HCT116 (cell line): Measurements from ENCODE around the gene GFPT1. TPM values are rescaled to one million over a fixed set of nuclear protein-coding genes. Genes with fewer than 3 reads are reported as not detected.

ENCODE experiments used
- ATAC-seq: fragments of 200-7000 bp; cut with Tn5 transposase; 2 replicates; pipeline ENCODE4 v1.9.1; 2020; ENCODE audit warnings: mild to moderate bottlenecking, moderate library complexity
- BruUV-seq: library from RNA; stranded (reverse); fragments of 400-500 nt; replicated peaks from 2 replicates; lab custom pipeline; 2021; lab: Mats Ljungman, UMichigan
- CTCF ChIA-PET: fragments of 300-600 bp; sonication (Branson Sonifier 250); formaldehyde crosslinking; loops from one replicate; lab custom pipeline; 2021; ENCODE audit warnings: antibody characterized with exemption; lab: Charles Lee
- POLR2A ChIA-PET: fragments of 300-600, 350-600 bp; sonication (Branson Sonifier 250); formaldehyde crosslinking; loops from one replicate; lab custom pipeline; 2021; ENCODE audit warnings: antibody characterized with exemption; lab: Charles Lee
- RAD21 ChIA-PET, 2 experiments: fragments of 300-600 bp; sonication (Branson Sonifier 250); formaldehyde crosslinking; loops; one replicate each; lab custom pipeline; 2023; ENCODE audit warnings: low total read pairs in 2 of 2; ENCODE audit not compliant: uncharacterized antibody in 2 of 2, unreplicated experiment in 2 of 2, low non-redundant PET in 1 of 2; lab: Charles Lee
- DNase-seq: peaks from one replicate; pipeline ENCODE4 v3.0.0-alpha.2; 2010; ENCODE audit warnings: low read depth, low spot score
- H2AFZ ChIP-seq: fragments of 200-600 bp; shearing (Covaris generic), sonication (generic); 2 replicates; pipeline ENCODE4 v1.6.1; 2017; ENCODE audit warnings: low read depth, mixed run types, mixed read lengths, antibody characterized with exemption, low read length; ENCODE audit not compliant: poor library complexity, severe bottlenecking
- H3K27ac ChIP-seq: 2 replicates; pipeline ENCODE4 v1.5.1; 2012; ENCODE audit warnings: low read depth, low read length
- H3K27me3 ChIP-seq: fragments of 200-600 bp; sonication (generic); 2 replicates; pipeline ENCODE4 v1.6.1; 2016; ENCODE audit warnings: mixed run types, low read length, mixed read lengths; ENCODE audit not compliant: insufficient read depth
- H3K36me3 ChIP-seq, 2 experiments: fragments of 200-500 bp in 1 of 2; fragments of 200-600 bp in 1 of 2; sonication (Bioruptor generic) in 1 of 2; sonication (generic) in 1 of 2; 2 replicates each; pipeline versions ENCODE4 v1.5.1 to v1.6.1; 2014 to 2016; ENCODE audit warnings: low read length in 2 of 2, inconsistent platforms in 1 of 2, mixed read lengths in 1 of 2, mixed run types in 1 of 2; ENCODE audit not compliant: insufficient read depth in 2 of 2, control insufficient read depth in 1 of 2
- H3K4me1 ChIP-seq, 2 experiments: fragments of 200-600 bp in 1 of 2; sonication (generic) in 1 of 2; 2 replicates each; pipeline versions ENCODE4 v1.5.1 to v1.6.1; 2012 to 2017; ENCODE audit warnings: low read length in 2 of 2, inconsistent platforms in 1 of 2, mild to moderate bottlenecking in 1 of 2, mixed read lengths in 1 of 2, mixed run types in 1 of 2, moderate library complexity in 1 of 2; ENCODE audit not compliant: insufficient read depth in 2 of 2, control insufficient read depth in 1 of 2
- H3K4me2 ChIP-seq: fragments of 200-600 bp; sonication (generic); 2 replicates; pipeline ENCODE4 v1.6.1; 2017; ENCODE audit warnings: mixed run types, low read length, mixed read lengths
- H3K4me3 ChIP-seq, 2 experiments: fragments of 200-600 bp in 1 of 2; sonication (generic) in 1 of 2; replicated peaks in 1 of 2; 2 replicates each; pipeline ENCODE4 v1.5.1; 2011 to 2016; ENCODE audit warnings: low read length in 2 of 2, control low read depth in 1 of 2, low read depth in 1 of 2, mild to moderate bottlenecking in 1 of 2, mixed read lengths in 1 of 2, mixed run types in 1 of 2
- H3K79me2 ChIP-seq: fragments of 200-600 bp; sonication (generic); 2 replicates; pipeline ENCODE4 v1.6.1; 2017; ENCODE audit warnings: mild to moderate bottlenecking, mixed run types, low read length, moderate library complexity, mixed read lengths; ENCODE audit not compliant: insufficient read depth
- H3K9ac ChIP-seq: fragments of 200-600 bp; sonication (generic); 2 replicates; pipeline ENCODE4 v1.6.1; 2016; ENCODE audit warnings: low read length, mixed read lengths
- H3K9me2 ChIP-seq: fragments of 200-600 bp; sonication (generic), shearing (Covaris generic); 2 replicates; pipeline ENCODE4 v1.6.1; 2017; ENCODE audit warnings: mixed run types, mild to moderate bottlenecking, moderate library complexity; ENCODE audit not compliant: insufficient read depth
- H3K9me3 ChIP-seq, 2 experiments: fragments of 200-500 bp in 1 of 2; fragments of 200-600 bp in 1 of 2; sonication (Bioruptor generic) in 1 of 2; sonication (generic) in 1 of 2; 2 replicates each; pipeline ENCODE4 v1.6.1; 2014 to 2017; ENCODE audit warnings: low read length in 2 of 2, mixed read lengths in 2 of 2, inconsistent platforms in 1 of 2, low read depth in 1 of 2, mild to moderate bottlenecking in 1 of 2, mixed run types in 1 of 2, moderate library complexity in 1 of 2; ENCODE audit not compliant: control insufficient read depth in 1 of 2, insufficient read depth in 1 of 2
- H4K20me1 ChIP-seq: fragments of 200-600 bp; sonication (generic), shearing (Covaris generic); 2 replicates; pipeline ENCODE4 v1.6.1; 2017; ENCODE audit warnings: mixed run types, mild to moderate bottlenecking, moderate library complexity; ENCODE audit not compliant: insufficient read depth
- ELF1 ChIP-seq: IDR thresholded peaks from 2 replicates; pipeline ENCODE4 v1.6.1; 2012; ENCODE audit warnings: low read depth, borderline replicate concordance
- JUND ChIP-seq: IDR thresholded peaks from 2 replicates; pipeline ENCODE4 v1.6.1; 2012
- SP1 ChIP-seq: IDR thresholded peaks from 2 replicates; pipeline ENCODE4 v1.6.1; 2012; ENCODE audit warnings: low read depth
- SRF ChIP-seq: IDR thresholded peaks from 2 replicates; pipeline ENCODE4 v1.6.1; 2012; ENCODE audit warnings: low read depth
- intact Hi-C: fragments of 100-400 bp; cut with micrococcal nuclease; formaldehyde crosslinking; loops from 2 replicates; pipeline ENCODE4 v1.10.0; 2022
- total RNA-seq: library from RNA; stranded (reverse); gene quantifications from one replicate; pipeline ENCODE4 v1.2.1, GENCODE V29; 2021; ENCODE audit not compliant: unreplicated experiment
- TF ChIP-seq, protein P1 (sequence below), 3 experiments: fragments of 200-600 bp in 1 of 3; sonication (generic) in 1 of 3; IDR thresholded peaks in 2 of 3; conservative IDR thresholded peaks in 1 of 3; 2 replicates each; pipeline ENCODE4 v1.5.1; 2012 to 2017; ENCODE audit warnings: low read depth in 2 of 3, low read length in 2 of 3, antibody characterized with exemption in 1 of 3, borderline replicate concordance in 1 of 3, control low read depth in 1 of 3, mild to moderate bottlenecking in 1 of 3, mixed read lengths in 1 of 3, mixed run types in 1 of 3, moderate library complexity in 1 of 3; ENCODE audit not compliant: insufficient read depth in 1 of 3
- TF ChIP-seq, protein P2 (sequence below): IDR thresholded peaks from 2 replicates; pipeline ENCODE4 v1.6.1; 2012

Gene GFPT1
- total RNA-seq, 1 experiment from 2014 or later, result 62.4 TPM

- no TSS peak for BruUV-seq
- RAD21 ChIA-PET, result no interaction called here
- no peaks in the 10 kb centered on the region for H4K20me1 ChIP-seq
- DNase-seq (no peak), ATAC-seq (no peak)
- no peak overlapping the region for H3K27ac ChIP-seq
- no peak overlapping the region for H3K4me2 ChIP-seq
- H3K27me3 ChIP-seq, result no peaks in the 10 kb centered on the region
- H3K9ac ChIP-seq, result no peak overlapping the region
- H3K36me3 ChIP-seq, result peaks cover 0 to 11% of the 10 kb centered on the region in 2 experiments; a peak in 2 of 4 replicates
- no peaks in the 10 kb centered on the region for H3K9me3 ChIP-seq
- no peak overlapping the region for H2AFZ ChIP-seq
- POLR2A ChIA-PET, result no interaction called here
- H3K9me2 ChIP-seq, result no peaks in the 10 kb centered on the region
- TF ChIP-seq SRF (no peak), JUND (no peak), ELF1 (no peak)
- TF ChIP-seq, protein P1, sequence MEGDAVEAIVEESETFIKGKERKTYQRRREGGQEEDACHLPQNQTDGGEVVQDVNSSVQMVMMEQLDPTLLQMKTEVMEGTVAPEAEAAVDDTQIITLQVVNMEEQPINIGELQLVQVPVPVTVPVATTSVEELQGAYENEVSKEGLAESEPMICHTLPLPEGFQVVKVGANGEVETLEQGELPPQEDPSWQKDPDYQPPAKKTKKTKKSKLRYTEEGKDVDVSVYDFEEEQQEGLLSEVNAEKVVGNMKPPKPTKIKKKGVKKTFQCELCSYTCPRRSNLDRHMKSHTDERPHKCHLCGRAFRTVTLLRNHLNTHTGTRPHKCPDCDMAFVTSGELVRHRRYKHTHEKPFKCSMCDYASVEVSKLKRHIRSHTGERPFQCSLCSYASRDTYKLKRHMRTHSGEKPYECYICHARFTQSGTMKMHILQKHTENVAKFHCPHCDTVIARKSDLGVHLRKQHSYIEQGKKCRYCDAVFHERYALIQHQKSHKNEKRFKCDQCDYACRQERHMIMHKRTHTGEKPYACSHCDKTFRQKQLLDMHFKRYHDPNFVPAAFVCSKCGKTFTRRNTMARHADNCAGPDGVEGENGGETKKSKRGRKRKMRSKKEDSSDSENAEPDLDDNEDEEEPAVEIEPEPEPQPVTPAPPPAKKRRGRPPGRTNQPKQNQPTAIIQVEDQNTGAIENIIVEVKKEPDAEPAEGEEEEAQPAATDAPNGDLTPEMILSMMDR (IDR thresholded peaks at IDR 0.05 in 2 of 3, conservative IDR thresholded peaks at IDR 0.05 in 1 of 3; ENCODE audit: borderline replicate concordance in 1 of 3, insufficient read depth in 1 of 3, low read depth in 2 of 3, low read length in 2 of 3), result no peak
- TF ChIP-seq, protein P2, sequence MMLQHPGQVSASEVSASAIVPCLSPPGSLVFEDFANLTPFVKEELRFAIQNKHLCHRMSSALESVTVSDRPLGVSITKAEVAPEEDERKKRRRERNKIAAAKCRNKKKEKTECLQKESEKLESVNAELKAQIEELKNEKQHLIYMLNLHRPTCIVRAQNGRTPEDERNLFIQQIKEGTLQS, result no peak
- TF ChIP-seq, all 23 proteins: peak for 0
- H3K4me1 ChIP-seq, result no peaks in the 10 kb centered on the region
- intact Hi-C loops, result no loop called here
- CTCF ChIA-PET, result no interaction called here
- H3K4me3 ChIP-seq, result no peak overlapping the region
- no peaks in the 10 kb centered on the region for H3K79me2 ChIP-seq
Observed at GRCh38 chr2:69411120-69411519, 24.1 kb upstream of the GFPT1 start.

- no peaks in the 10 kb centered on the region for H3K36me3 ChIP-seq
- H3K9me2 ChIP-seq, result no peaks in the 10 kb centered on the region
- no peak for ATAC-seq
- no peaks in the 10 kb centered on the region for H3K79me2 ChIP-seq
- DNase-seq, result no peak
- TF ChIP-seq SP1, result no peak
- intact Hi-C loops, result no loop called here
- no peak overlapping the region for H3K4me3 ChIP-seq
- H3K9me3 ChIP-seq, result no peaks in the 10 kb centered on the region
- no peak overlapping the region for H3K9ac ChIP-seq
- H3K27ac ChIP-seq, result no peak overlapping the region
- no peak overlapping the region for H2AFZ ChIP-seq
- POLR2A ChIA-PET, result no interaction called here
- no peak overlapping the region for H3K4me2 ChIP-seq
- no peaks in the 10 kb centered on the region for H4K20me1 ChIP-seq
- CTCF ChIA-PET, result no interaction called here
- no TSS peak for BruUV-seq
- RAD21 ChIA-PET, result no interaction called here
- H3K4me1 ChIP-seq, result no peaks in the 10 kb centered on the region
- H3K27me3 ChIP-seq, result no peaks in the 10 kb centered on the region
Observed at GRCh38 chr2:69405306-69405705, 18.3 kb upstream of the GFPT1 start.
